Small intestine (tissue), 7 donors: ENCODE data around the gene CPAMD8. TPM values are rescaled to one million over a fixed set of nuclear protein-coding genes. Genes with fewer than 3 reads are reported as not detected.
"Not testable (repeated sequence)": the region's sequence is repeated elsewhere in the genome, so short reads cannot be mapped to it uniquely, and the experiment has no call there.

Experiments
- DNase-seq, 2 donors: peaks; one replicate each; pipeline versions ENCODE4 v3.0.0 to v3.0.0-alpha.2; 2013
- FAIRE-seq: peaks from 2 replicates; lab custom pipeline; 2012; peaks lifted over from hg19 to GRCh38; lab: Jason Lieb, UNC
- H3K27ac ChIP-seq, 3 donors: one replicate each; pipeline ENCODE4 v1.5.1; 2013; ENCODE audit warnings: low read length in 2 of 3, mild to moderate bottlenecking in 2 of 3, control low read depth in 1 of 3, inconsistent platforms in 1 of 3, low read depth in 1 of 3, moderate library complexity in 1 of 3
- H3K27me3 ChIP-seq, 3 donors: one replicate each; pipeline ENCODE4 v1.6.1; 2013; ENCODE audit warnings: low read length in 3 of 3, inconsistent platforms in 1 of 3; ENCODE audit not compliant: control insufficient read depth in 3 of 3, insufficient read depth in 3 of 3
- H3K36me3 ChIP-seq, 3 donors: one replicate each; pipeline ENCODE4 v1.6.1; 2013; ENCODE audit warnings: low read length in 3 of 3, inconsistent platforms in 1 of 3, low read depth in 1 of 3, mild to moderate bottlenecking in 1 of 3, moderate library complexity in 1 of 3; ENCODE audit not compliant: control insufficient read depth in 3 of 3, insufficient read depth in 2 of 3
- H3K4me1 ChIP-seq, 3 donors: one replicate each; pipeline ENCODE4 v1.6.1; 2013; ENCODE audit warnings: low read length in 2 of 3, inconsistent platforms in 1 of 3, low read depth in 1 of 3, mild to moderate bottlenecking in 1 of 3, moderate library complexity in 1 of 3; ENCODE audit not compliant: control insufficient read depth in 3 of 3, insufficient read depth in 2 of 3
- H3K4me3 ChIP-seq, 3 donors: one replicate each; pipeline ENCODE4 v1.5.1; 2013; ENCODE audit warnings: low read length in 3 of 3, control low read depth in 1 of 3, inconsistent platforms in 1 of 3, low read depth in 1 of 3, mild to moderate bottlenecking in 1 of 3, moderate library complexity in 1 of 3
- H3K9me3 ChIP-seq, 2 donors: one replicate each; pipeline ENCODE4 v1.6.1; 2013; ENCODE audit warnings: low read depth in 1 of 2, low read length in 1 of 2; ENCODE audit not compliant: control insufficient read depth in 2 of 2, insufficient read depth in 1 of 2
- WGBS, 3 donors: extraction: QIAGEN DNeasy Blood & Tissue Kit; methylation state at CpG; one replicate each; pipeline ENCODE4 v1.1.7; 2013; 5-methylcytosine and 5-hydroxymethylcytosine counted together
- polyA plus RNA-seq, 4 donors: library from polyadenylated mRNA; stranded (reverse) in 3 of 4; unstranded in 1 of 4; fragments of 200-250 nt in 3 of 4; fragments of 120-200 nt in 1 of 4; gene quantifications; one replicate each; pipeline versions ENCODE4 v1.2.1 to v1.2.3, GENCODE V29; 2013
- donor health status: healthy with polysubstance abuse.
- donor health status: control.
- donor health status: control.
- donor health status: Bipolar disorder and iron deficiency.
- donor health status: healthy.

The CPAMD8 gene
- polyA plus RNA-seq, 4 donors = 0.45 to 7.1 (median 3.1) TPM

- Histone ChIP-seq H3K4me3 (no peak overlapping the region), H3K36me3 (peaks cover 16 to 72% (median 16%) of the 10 kb centered on the region in 3 donors), H3K27me3 (no peaks in the 10 kb centered on the region), H3K27ac (peak overlapping the region in 1 of 3 donors; percentile 57), H3K4me1 (no peaks in the 10 kb centered on the region), H3K9me3 (peaks cover 2 to 31% of the 10 kb centered on the region in 2 donors)
- 88 to 91% (median 89%) methylated on average over 11 of the region's 11 CpGs for WGBS, 3 donors
- DNase-seq = no peak
- FAIRE-seq = no peak
Measured at GRCh38 chr19:16877581-16877980, 149.0 kb downstream of the CPAMD8 start.

- H3K9me3 ChIP-seq = peaks cover 2 to 24% of the 10 kb centered on the region in 2 donors
- H3K36me3 ChIP-seq = peaks cover 16 to 73% (median 19%) of the 10 kb centered on the region in 3 donors
- FAIRE-seq (no peak), DNase-seq (no peak)
- H3K27ac ChIP-seq = peak overlapping the region in 1 of 3 donors; percentile 20
- 66 to 88% (median 81%) methylated on average over 12 of the region's 12 CpGs for WGBS, 3 donors
- H3K4me1 ChIP-seq = no peaks in the 10 kb centered on the region
- H3K27me3 ChIP-seq = no peaks in the 10 kb centered on the region
- no peak overlapping the region for H3K4me3 ChIP-seq
Measured at GRCh38 chr19:16876904-16877361, 149.7 kb downstream of the CPAMD8 start.

GRCh38 chr19:16875584-16876555, 150.7 kb downstream of the CPAMD8 start:
- no peak overlapping the region for H3K4me3 ChIP-seq
- H3K4me1 ChIP-seq = no peaks in the 10 kb centered on the region
- peak overlapping the region in 1 of 3 donors; percentile 24 for H3K27ac ChIP-seq
- DNase-seq = no peak
- FAIRE-seq = no peak
- WGBS, 3 donors = 92 to 95% (median 95%) methylated on average over 31 to 39 of the region's 39 CpGs
- peaks cover under 1 to 14% of the 10 kb centered on the region in 2 donors for H3K9me3 ChIP-seq
- no peaks in the 10 kb centered on the region for H3K27me3 ChIP-seq
- H3K36me3 ChIP-seq = peaks cover 19 to 77% (median 23%) of the 10 kb centered on the region in 3 donors

GRCh38 chr19:16874978-16875299, 151.7 kb downstream of the CPAMD8 start:
- not testable (repeated sequence) for DNase-seq, H3K4me1 ChIP-seq, H3K4me3 ChIP-seq, H3K27ac ChIP-seq, FAIRE-seq, H3K9me3 ChIP-seq, H3K27me3 ChIP-seq
- H3K36me3 ChIP-seq = peaks cover 19 to 75% (median 23%) of the 10 kb centered on the region in 3 donors

- no peak for DNase-seq
- Histone ChIP-seq H3K27me3 (no peaks in the 10 kb centered on the region), H3K36me3 (peaks cover 18 to 75% (median 24%) of the 10 kb centered on the region in 3 donors), H3K9me3 (peaks cover 0 to 7% of the 10 kb centered on the region in 2 donors), H3K4me3 (no peak overlapping the region), H3K27ac (peak overlapping the region in 1 of 3 donors; percentile 26), H3K4me1 (no peaks in the 10 kb centered on the region)
- FAIRE-seq = no peak
- whole genome bisulfite sequencing, 3 donors = 89 to 100% (median 95%) methylated on average over 1 of the region's 1 CpG
Measured at GRCh38 chr19:16874250-16874977, 152.2 kb downstream of the CPAMD8 start.

GRCh38 chr19:16873594-16873993, 153.0 kb downstream of the CPAMD8 start:
- 90 to 96% (median 93%) methylated on average over 3 of the region's 3 CpGs for WGBS, 3 donors
- Histone ChIP-seq H3K4me3 (no peak overlapping the region), H3K27me3 (no peaks in the 10 kb centered on the region), H3K27ac (peak overlapping the region in 1 of 3 donors; percentile 40), H3K4me1 (no peaks in the 10 kb centered on the region), H3K9me3 (peaks cover 0 to 7% of the 10 kb centered on the region in 2 donors), H3K36me3 (peaks cover 16 to 75% (median 17%) of the 10 kb centered on the region in 3 donors)
- no peak for DNase-seq
- FAIRE-seq = no peak

GRCh38 chr19:16872728-16873127, 153.9 kb downstream of the CPAMD8 start:
- 94 to 96% (median 94%) methylated on average over 21 of the region's 21 CpGs for WGBS, 3 donors

GRCh38 chr19:16871871-16872270, 154.7 kb downstream of the CPAMD8 start:
- no peaks in the 10 kb centered on the region for H3K4me1 ChIP-seq
- H3K36me3 ChIP-seq = peaks cover 13 to 75% (median 19%) of the 10 kb centered on the region in 3 donors
- peaks cover 0 to 7% of the 10 kb centered on the region in 2 donors for H3K9me3 ChIP-seq
- H3K27me3 ChIP-seq = no peaks in the 10 kb centered on the region
- peak overlapping the region in 1 of 3 donors; percentile 56 for H3K27ac ChIP-seq
- FAIRE-seq (no peak), DNase-seq (peak; percentile 9 to 10)
- WGBS, 3 donors = 53 to 81% (median 79%) methylated on average over 7 of the region's 7 CpGs
- no peak overlapping the region for H3K4me3 ChIP-seq

More at GRCh38 chr19:16872728-16873127, 153.9 kb downstream of the CPAMD8 start:
- H3K27ac ChIP-seq = peak overlapping the region in 1 of 3 donors; percentile 72
- FAIRE-seq (no peak), DNase-seq (no peak)
- H3K4me3 ChIP-seq = no peak overlapping the region
- H3K4me1 ChIP-seq = no peaks in the 10 kb centered on the region
- H3K27me3 ChIP-seq = no peaks in the 10 kb centered on the region
- peaks cover 12 to 75% (median 15%) of the 10 kb centered on the region in 3 donors for H3K36me3 ChIP-seq
- H3K9me3 ChIP-seq = peaks cover 0 to 7% of the 10 kb centered on the region in 2 donors
